Adrenal gland (tissue), 12 donors: ENCODE measurements around the gene AKAP11. TPM values are rescaled to one million over a fixed set of nuclear protein-coding genes. Genes with fewer than 3 reads are reported as not detected.

Experiments used
- DNase-seq, 7 donors: peaks; one replicate each; pipeline ENCODE4 v3.0.0-alpha.2; 2019 to 2020
- H3K27ac ChIP-seq, 5 donors: fragments of 200-600 bp; sonication (generic) in 4 of 5; 1 replicate in 3 of 5; 2 replicates in 2 of 5; pipeline versions ENCODE4 v1.5.1 to v1.8.0; 2016 to 2020; ENCODE audit warnings: mild to moderate bottlenecking in 1 of 5
- H3K27me3 ChIP-seq: fragments of 200-600 bp; 2 replicates; pipeline ENCODE4 v1.8.0; 2021
- H3K36me3 ChIP-seq, 2 donors: fragments of 200-600 bp; replicated peaks in 1 of 2; 1 replicate in 1 of 2; 2 replicates in 1 of 2; pipeline versions ENCODE4 v1.5.1 to v1.8.0; 2018 to 2022
- H3K4me1 ChIP-seq, 2 donors: fragments of 200-600 bp; replicated peaks in 1 of 2; 1 replicate in 1 of 2; 2 replicates in 1 of 2; pipeline versions ENCODE4 v1.5.1 to v1.8.0; 2018 to 2021
- H3K4me3 ChIP-seq, 4 donors: fragments of 200-600 bp; sonication (generic) in 3 of 4; one replicate each; pipeline ENCODE4 v1.5.1; 2016 to 2018
- H3K9me3 ChIP-seq, 3 donors: fragments of 200-600 bp; sonication (generic) in 1 of 3; replicated peaks in 1 of 3; 1 replicate in 2 of 3; 2 replicates in 1 of 3; pipeline versions ENCODE4 v1.5.1 to v1.8.0; 2016 to 2021
- POLR2A ChIP-seq, 2 donors: fragments of 450-650 bp; IDR thresholded peaks; one replicate each; pipeline ENCODE4 v1.6.1; 2017; ENCODE audit warnings: antibody characterized with exemption in 2 of 2, mild to moderate bottlenecking in 2 of 2, moderate library complexity in 1 of 2
- WGBS, 4 donors: extraction: QIAGEN DNeasy Blood & Tissue Kit in 2 of 4; methylation state at CpG; one replicate each; pipeline versions ENCODE4 v1.1.5 to v1.1.7; 2013 to 2017; 5-methylcytosine and 5-hydroxymethylcytosine counted together
- intact Hi-C, 2 donors: fragments of 100-400 bp; cut with DNase I; formaldehyde crosslinking; loops; one replicate each; pipeline versions ENCODE4 v1.14.1 to v1.15.0; 2022 to 2023
- polyA plus RNA-seq, 3 donors: library from polyadenylated mRNA; stranded (reverse); fragments of 200-250 nt in 2 of 3; fragments of 350-450 nt in 1 of 3; fragmentation: Illumina TruSeq in 1 of 3; extraction: RNeasy Lipid Tissue Mini Kit (QIAGEN cat#74804) in 1 of 3; gene quantifications; one replicate each; pipeline ENCODE4 v1.2.3, GENCODE V29; 2013 to 2014
- total RNA-seq, 9 donors: library from RNA; depleted of rRNA in 4 of 9; stranded (reverse); fragments of >200 nt in 4 of 9; fragments of 120-200 nt in 1 of 9; fragmentation: NEBNext Ultra II Directional in 1 of 9; extraction: Animal tissue kit (Norgen Biotek cat#: 25700) in 1 of 9; gene quantifications; one replicate each; pipeline versions ENCODE4 v1.1.0 to v1.2.4, GENCODE V29; 2013 to 2023
- TF ChIP-seq, protein P1 (sequence below), 6 experiments: fragments of 450-650 bp in 4 of 6; fragments of 200-600 bp in 2 of 6; sonication (generic) in 1 of 6; IDR thresholded peaks; 1 replicate in 5 of 6; 2 replicates in 1 of 6; pipeline versions ENCODE4 v1.5.1 to v1.8.0; 2016 to 2021; ENCODE audit warnings: antibody characterized with exemption in 6 of 6, mild to moderate bottlenecking in 2 of 6, moderate library complexity in 1 of 6
- donor health status: healthy with polysubstance abuse.
- donor health status: Bipolar disorder and iron deficiency.
- donor health status: DM: yes; HTN: yes; CAD: no.
- donor health status: DM: no; HTN: no; CAD: no.
- donor health status: DM: no; HTN: no; CAD: no.
- donor health status: DM: yes; HTN: yes; CAD: no.

The AKAP11 gene
- total and polyA plus RNA-seq, 12 donors = 5.0 to 42.2 (median 31.1) TPM

DNA sequence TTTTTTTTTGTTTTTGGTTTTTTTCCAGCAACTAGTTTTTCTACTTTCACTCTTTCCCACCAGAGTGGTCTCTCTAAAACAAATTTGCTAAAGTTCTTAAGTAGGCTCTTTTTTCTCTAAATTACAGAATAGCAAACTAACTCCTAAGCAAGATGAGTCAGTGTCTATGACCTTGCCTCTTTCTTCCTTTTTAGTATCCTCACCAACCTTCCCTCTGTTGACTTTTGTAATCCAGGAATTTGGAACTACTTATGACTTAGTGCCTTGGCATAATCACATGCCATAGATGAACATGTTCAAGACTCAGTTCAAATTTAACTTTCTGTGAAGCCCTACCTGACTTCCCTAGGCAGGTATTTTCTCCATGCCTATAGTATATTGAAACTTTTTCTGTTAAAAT, 32.3 kb upstream of the AKAP11 start:
- TF ChIP-seq, protein P1, sequence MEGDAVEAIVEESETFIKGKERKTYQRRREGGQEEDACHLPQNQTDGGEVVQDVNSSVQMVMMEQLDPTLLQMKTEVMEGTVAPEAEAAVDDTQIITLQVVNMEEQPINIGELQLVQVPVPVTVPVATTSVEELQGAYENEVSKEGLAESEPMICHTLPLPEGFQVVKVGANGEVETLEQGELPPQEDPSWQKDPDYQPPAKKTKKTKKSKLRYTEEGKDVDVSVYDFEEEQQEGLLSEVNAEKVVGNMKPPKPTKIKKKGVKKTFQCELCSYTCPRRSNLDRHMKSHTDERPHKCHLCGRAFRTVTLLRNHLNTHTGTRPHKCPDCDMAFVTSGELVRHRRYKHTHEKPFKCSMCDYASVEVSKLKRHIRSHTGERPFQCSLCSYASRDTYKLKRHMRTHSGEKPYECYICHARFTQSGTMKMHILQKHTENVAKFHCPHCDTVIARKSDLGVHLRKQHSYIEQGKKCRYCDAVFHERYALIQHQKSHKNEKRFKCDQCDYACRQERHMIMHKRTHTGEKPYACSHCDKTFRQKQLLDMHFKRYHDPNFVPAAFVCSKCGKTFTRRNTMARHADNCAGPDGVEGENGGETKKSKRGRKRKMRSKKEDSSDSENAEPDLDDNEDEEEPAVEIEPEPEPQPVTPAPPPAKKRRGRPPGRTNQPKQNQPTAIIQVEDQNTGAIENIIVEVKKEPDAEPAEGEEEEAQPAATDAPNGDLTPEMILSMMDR (IDR thresholded peaks at IDR 0.05) = no peak
- no peak for TF ChIP-seq POLR2A (IDR thresholded peaks at IDR 0.05)

DNA sequence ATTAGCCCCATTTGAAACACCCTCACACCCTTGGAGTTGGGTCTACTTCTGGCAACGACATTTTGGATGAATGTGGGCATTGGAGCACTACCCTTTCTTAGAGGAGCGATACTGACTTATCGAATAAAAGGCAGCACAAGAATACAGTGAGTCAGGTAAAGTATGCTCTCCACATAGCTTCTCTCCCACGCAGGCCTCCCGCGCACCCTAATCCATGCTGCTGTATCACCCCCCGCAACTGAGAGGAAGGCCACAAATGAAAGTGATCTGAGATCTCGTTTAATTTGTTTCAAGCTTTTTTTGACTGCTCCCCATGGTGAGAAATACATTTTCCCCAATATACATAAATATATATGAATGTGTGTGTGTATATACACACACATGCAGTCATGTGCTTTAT, 25.4 kb upstream of the AKAP11 start:
- no peaks in the 10 kb centered on the region for H3K27me3 ChIP-seq
- H3K27ac ChIP-seq = no peak overlapping the region
- no peak overlapping the region for H3K4me3 ChIP-seq
- TF ChIP-seq, protein P1 (IDR thresholded peaks at IDR 0.05) = no peak
- TF ChIP-seq POLR2A (IDR thresholded peaks at IDR 0.05) = no peak
- H3K9me3 ChIP-seq = no peaks in the 10 kb centered on the region
- intact Hi-C loops = no loop called here
- no peaks in the 10 kb centered on the region for H3K36me3 ChIP-seq
- WGBS, 4 donors = 87 to 94% (median 93%) methylated on average over 8 of the region's 8 CpGs
- DNase-seq = no peak
- H3K4me1 ChIP-seq = no peaks in the 10 kb centered on the region

More for the DNA sequence above, 32.3 kb upstream of the AKAP11 start:
- H3K4me1 ChIP-seq = no peaks in the 10 kb centered on the region
- H3K27ac ChIP-seq = no peak overlapping the region
- intact Hi-C loops = no loop called here
- H3K9me3 ChIP-seq = peaks cover 0 to 4% (median 0%) of the 10 kb centered on the region in 3 donors
- no peaks in the 10 kb centered on the region for H3K27me3 ChIP-seq
- H3K4me3 ChIP-seq = no peak overlapping the region
- H3K36me3 ChIP-seq = no peaks in the 10 kb centered on the region
- DNase-seq = no peak

DNA sequence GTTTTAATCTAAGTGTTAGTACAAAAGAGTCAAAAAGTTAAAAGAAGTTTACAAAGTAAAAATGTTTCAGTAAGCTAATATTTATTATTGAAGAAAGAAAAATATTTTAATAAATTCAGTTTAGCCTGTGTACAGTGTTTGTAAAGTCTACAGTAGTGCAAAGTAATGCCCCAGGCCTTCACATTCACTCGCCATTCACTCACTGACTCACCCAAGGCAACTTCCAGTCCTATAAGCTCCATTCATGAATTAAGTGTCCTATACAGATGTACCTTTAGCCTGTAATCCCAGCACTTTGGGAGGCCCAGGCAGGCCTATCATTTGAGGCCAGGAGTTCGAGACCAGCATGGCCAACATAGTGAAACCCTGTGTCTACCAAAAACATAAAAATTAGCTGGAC, 24.1 kb upstream of the AKAP11 start:
- intact Hi-C loops = no loop called here
- 52 to 92% (median 88%) methylated on average over 2 of the region's 2 CpGs for WGBS, 4 donors

DNA sequence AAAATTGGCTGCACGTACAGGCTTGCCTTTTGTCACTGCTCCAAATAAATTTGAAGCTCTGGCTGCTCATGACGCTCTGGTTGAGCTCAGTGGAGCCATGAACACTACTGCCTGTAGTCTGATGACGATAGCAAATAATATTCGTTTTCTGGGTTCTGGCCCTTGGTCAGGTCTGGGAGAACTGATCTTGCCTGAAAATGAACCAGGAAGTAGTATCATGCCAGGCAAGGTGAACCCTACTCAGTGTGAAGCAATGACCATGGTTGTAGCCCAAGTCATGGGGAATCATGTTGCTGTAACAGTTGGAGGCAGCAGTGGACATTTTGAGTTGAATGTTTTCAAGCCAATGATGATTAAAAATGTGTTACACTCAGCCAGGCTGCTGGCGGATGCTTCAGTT, 16.1 kb upstream of the AKAP11 start:
- no peaks in the 10 kb centered on the region for H3K9me3 ChIP-seq
- intact Hi-C loops = no loop called here
- no peak for TF ChIP-seq POLR2A (IDR thresholded peaks at IDR 0.05)
- TF ChIP-seq, protein P1 (IDR thresholded peaks at IDR 0.05) = no peak
- WGBS, 4 donors = 68 to 79% (median 76%) methylated on average over 5 of the region's 5 CpGs
- H3K36me3 ChIP-seq = no peaks in the 10 kb centered on the region
- H3K27me3 ChIP-seq = no peaks in the 10 kb centered on the region
- no peaks in the 10 kb centered on the region for H3K4me1 ChIP-seq
- H3K4me3 ChIP-seq = no peak overlapping the region
- DNase-seq = no peak
- no peak overlapping the region for H3K27ac ChIP-seq

More for the DNA sequence above, 24.1 kb upstream of the AKAP11 start:
- Histone ChIP-seq H3K27me3 (no peaks in the 10 kb centered on the region), H3K4me3 (no peak overlapping the region), H3K9me3 (no peaks in the 10 kb centered on the region), H3K4me1 (no peaks in the 10 kb centered on the region), H3K27ac (no peak overlapping the region), H3K36me3 (no peaks in the 10 kb centered on the region)
- TF ChIP-seq, protein P1 (IDR thresholded peaks at IDR 0.05) = no peak
- no peak for TF ChIP-seq POLR2A (IDR thresholded peaks at IDR 0.05)
- no peak for DNase-seq
